A549 treated with AZD2906 at 1 μM for 4 hours (cell line): ENCODE measurements around the gene SLC22A24. TPM values are rescaled to one million over a fixed set of nuclear protein-coding genes. Genes with fewer than 3 reads are reported as not detected.

ENCODE experiments used
- total RNA-seq: library from RNA; stranded (reverse); fragments of 200-300 nt; extraction: Qiagen RNA extraction; gene quantifications from 5 replicates; pipeline ENCODE4 v1.2.3, GENCODE V29; 2022

SLC22A24 gene, protein sequence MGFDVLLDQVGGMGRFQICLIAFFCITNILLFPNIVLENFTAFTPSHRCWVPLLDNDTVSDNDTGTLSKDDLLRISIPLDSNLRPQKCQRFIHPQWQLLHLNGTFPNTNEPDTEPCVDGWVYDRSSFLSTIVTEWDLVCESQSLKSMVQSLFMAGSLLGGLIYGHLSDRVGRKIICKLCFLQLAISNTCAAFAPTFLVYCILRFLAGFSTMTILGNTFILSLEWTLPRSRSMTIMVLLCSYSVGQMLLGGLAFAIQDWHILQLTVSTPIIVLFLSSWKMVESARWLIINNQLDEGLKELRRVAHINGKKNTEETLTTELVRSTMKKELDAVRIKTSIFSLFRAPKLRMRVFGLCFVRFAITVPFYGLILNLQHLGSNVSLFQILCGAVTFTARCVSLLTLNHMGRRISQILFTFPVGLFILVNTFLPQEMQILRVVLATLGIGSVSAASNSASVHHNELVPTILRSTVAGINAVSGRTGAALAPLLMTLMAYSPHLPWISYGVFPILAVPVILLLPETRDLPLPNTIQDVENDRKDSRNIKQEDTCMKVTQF
- total RNA-seq = not detected in 5 replicates

DNA sequence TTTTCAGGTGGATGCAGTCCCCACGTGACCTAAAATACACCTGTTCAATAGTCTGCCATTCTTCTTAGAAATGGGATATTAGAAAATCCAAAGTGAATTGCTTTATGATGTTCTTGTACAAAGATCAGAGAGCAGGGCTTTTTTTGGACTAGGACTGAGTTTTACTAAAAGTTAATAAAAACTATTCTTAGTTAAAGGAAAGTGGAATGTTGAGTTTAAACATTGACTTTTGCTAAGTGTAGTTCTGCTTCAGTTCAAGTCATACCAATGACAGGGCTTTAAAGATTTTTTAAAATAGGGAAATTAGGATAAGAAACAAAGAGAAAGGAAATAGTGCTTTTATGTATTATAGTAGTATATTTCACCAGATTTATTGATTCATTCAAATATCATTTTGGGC, at the start of gene SLC22A24:
Gene SLC22A24, minus strand, starts transcription at position 101 of the 400 bp plus-strand sequence. CDS start 442 bp downstream, outside the sequence.

Other genes starting within 250 kb of the SLC22A24 start
- gene CHRM1, start 222.9 kb downstream of the SLC22A24 start, total RNA-seq = 0.03 to 0.08 TPM (median 0.07 TPM) in 4 of 5 replicates, not detected in the other
- gene SLC22A6, start 159.3 kb downstream of the SLC22A24 start, total RNA-seq = not detected in 5 replicates
- gene SLC22A8, start 128.4 kb downstream of the SLC22A24 start, total RNA-seq = not detected in 5 replicates
- not detected in 5 replicates for gene SLC22A25, start 99.4 kb upstream of the SLC22A24 start, total RNA-seq
- not detected in 5 replicates for gene SLC22A9, start 225.6 kb upstream of the SLC22A24 start, total RNA-seq